DMS114 treated with DMSO at 0.1 percent for 48 hours (cell line): Measurements from ENCODE around the gene DNAH11.
"Not testable (repeated sequence)": the region's sequence is repeated elsewhere in the genome, so short reads cannot be mapped to it uniquely, and the experiment has no call there.

Source experiments
- DNase-seq: peaks from one replicate; lab custom pipeline; 2025; ENCODE audit not compliant: unreplicated experiment; lab: John Stamatoyannopoulos, UW

The DNAH11 gene

GRCh38 chr7:21867816-21868575 lies 325.2 kb downstream of the DNAH11 start:
- DNase-seq: no peak

GRCh38 chr7:21868576-21868850 lies 325.7 kb downstream of the DNAH11 start:
- DNase-seq: no peak

DNA sequence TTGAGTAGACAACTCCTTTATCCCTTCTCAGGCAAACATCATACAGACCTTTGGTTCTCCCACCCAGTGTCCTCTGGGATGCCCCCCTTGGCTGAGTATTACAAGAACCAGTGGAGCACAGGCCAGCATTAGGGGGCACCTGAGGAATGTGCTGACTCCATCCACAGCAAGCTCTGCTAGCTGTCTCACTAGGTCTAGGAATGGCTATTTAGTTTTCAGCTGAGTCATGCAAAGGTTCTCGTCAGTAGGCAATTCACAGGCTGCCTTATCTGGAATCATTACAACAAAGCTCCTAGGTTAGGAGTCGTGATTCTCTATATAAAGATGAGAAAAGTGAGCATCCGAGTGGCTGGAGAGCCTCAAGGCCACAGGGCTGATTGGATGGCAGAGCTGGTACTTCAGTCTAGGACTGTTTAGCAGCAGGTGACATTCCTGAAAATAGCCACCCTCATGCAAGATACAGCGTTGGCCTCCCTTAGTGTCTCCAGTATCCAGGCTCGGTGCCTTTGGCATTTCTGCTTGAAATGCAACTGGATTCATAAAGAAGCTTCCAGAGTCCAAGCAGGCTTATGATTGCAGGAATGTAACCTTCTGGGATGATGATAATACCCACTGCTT lies 327.1 kb downstream of the DNAH11 start:
- DNase-seq: no peak

DNA sequence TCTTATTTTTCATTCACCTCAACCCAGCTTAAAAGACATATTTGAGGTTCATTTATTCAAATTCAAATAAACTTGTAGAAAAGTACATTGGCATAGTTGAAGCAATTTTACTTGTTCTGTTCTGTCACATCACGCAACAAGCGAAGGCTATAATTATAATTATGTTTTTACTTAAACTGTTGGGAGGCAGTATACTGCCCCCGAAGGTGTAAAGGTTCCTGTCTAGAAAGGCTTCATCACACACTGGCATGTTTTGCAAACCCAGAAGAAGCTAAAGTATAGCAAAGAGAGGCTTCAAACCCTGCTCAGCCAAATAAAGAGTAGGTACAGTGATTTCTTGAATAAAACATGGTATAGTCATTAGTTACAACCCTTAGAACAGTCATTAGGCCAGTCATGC lies 340.2 kb downstream of the DNAH11 start:
- DNase-seq: no peak

DNA sequence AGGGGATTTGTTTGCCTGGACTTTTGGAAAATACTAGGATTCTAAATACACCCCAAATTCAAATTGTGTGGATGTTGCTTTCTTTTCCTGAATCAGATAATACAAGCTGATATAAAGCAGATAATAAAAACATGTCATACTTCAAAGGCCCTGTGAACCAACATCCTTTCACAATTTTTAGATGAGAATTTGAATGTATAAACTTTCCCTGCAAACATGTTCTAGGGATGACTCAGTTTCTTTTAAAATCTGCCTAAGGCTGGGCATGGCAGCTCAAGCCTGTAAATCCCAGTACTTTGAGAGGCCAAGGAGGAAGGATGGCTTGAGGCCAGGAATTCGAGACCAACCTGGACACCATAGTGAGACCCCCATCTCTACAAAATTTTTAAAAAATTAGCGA lies 340.7 kb downstream of the DNAH11 start:
- not testable (repeated sequence) for DNase-seq

- no peak for DNase-seq
Observed at GRCh38 chr7:21884496-21884895, 341.7 kb downstream of the DNAH11 start.

DNA sequence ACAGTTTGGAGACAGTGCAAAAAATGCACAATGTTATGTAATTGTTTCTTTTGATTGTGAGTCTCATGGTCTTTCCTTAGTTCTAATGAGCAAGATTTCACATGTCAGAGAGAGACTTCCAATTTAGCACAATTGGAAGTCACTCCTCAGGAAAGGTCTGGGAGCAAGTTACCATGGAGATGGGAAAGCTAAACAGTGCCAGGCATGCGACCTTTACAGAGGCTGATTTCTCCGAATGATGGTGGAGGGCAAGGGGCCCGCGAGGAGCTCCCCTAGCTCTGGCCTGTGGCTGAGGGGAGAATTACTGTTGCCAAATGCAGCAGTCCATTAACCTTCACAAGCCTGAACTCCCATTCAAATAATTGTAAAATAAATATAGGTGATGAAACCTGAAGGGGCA lies 343.6 kb downstream of the DNAH11 start:
- DNase-seq: no peak

GRCh38 chr7:21887353-21887752 lies 344.5 kb downstream of the DNAH11 start:
- no peak for DNase-seq

- no peak for DNase-seq
Observed at GRCh38 chr7:21887779-21888178, 344.9 kb downstream of the DNAH11 start.

- DNase-seq: no peak
Observed at GRCh38 chr7:21891291-21891690, 348.5 kb downstream of the DNAH11 start.

DNA sequence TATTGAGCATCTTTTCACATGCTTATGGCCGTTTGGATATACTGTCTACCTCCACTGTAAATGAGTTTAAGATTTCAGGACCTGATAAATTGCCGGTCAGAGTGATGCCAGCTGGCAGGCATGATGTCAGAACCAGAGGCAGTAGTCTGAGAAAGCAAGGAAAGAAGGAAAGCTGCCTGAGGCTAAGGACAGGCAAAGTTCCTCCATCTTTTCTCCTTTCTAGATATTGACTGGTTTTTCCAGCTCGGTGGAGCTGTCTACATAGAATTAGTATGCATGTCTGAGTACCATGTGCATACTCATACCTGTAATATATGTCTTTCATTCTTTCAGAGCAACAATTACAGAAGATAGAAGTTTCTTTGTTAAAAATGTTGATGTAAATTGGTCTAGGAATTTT lies 350.6 kb downstream of the DNAH11 start:
- no peak for DNase-seq

GRCh38 chr7:21898265-21898930 lies 355.6 kb downstream of the DNAH11 start:
- DNase-seq: no peak

DNA sequence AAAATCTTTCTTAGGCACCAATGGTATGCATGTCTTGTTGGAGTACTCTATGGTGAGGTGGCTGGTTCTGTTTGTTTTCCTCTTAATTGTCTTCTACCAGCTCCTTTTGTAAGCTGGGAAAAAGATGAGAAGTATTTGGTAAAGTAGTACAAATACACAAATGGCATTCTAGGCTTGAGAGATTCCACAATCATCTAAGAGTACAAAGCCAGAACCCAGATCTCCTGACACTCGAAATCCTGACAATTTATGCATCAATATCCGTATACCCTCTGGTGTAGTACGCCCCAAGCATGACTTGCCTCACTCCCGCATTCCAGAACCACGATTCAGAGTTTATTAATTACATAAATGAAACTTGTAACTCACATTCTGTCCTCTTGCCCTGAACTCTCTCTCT lies 359.4 kb downstream of the DNAH11 start:
- no peak for DNase-seq

DNA sequence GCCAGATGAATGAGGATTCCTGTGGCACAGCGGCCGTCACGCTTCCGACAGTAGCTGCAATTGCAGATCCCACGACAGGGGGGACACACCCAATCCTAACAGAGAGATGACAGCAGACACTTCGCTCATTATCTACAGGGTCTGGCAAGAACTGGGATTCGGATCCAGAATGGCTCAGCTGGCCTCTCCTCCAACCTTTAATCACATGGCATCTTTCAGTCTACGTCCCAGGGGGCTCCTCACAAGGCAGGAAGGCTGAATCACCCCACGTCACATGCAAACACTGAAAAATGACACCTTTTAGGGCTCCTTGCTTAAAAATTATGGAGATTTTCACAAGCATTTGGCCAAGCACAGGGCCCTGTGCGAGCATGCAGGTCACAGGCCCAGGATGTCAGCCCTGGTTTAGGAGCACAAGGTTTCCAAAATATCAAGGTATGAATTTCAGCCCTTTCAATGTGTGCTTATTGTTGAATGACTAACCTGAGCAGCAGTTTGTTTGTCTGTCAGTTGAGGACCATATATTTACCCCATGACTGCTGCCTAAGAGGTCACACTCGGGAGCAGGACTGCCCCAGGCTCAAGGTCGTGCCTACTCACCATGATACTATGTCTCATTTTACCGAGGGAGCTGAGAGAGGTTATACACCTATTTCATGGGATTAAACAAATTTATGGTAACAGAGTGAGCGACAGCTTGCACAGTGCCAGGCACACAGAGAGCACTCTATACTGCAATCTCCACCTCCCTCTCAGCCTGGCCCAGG lies 360.4 kb downstream of the DNAH11 start:
- DNase-seq: no peak

DNA sequence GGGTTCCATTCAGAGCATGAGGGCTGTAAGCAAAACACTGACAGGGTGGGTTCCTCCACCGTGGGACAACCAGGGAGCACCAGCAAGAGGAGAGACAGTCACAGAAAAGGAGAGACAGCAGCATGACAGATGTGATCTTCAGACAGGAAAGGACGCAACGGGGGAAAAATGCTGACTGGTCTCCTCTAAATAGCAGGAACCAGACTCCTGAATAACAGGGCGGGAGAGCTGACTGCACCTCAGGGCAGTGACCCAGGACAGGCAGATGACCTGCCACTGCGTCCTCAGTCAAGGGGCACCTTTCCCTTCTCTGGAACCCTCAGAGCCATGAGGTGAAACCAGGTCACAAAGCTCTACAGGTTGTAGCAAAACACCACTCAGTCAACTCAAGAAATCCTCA lies 365.9 kb downstream of the DNAH11 start:
- DNase-seq: no peak

GRCh38 chr7:21910253-21910652 lies 367.4 kb downstream of the DNAH11 start:
- DNase-seq: no peak

DNA sequence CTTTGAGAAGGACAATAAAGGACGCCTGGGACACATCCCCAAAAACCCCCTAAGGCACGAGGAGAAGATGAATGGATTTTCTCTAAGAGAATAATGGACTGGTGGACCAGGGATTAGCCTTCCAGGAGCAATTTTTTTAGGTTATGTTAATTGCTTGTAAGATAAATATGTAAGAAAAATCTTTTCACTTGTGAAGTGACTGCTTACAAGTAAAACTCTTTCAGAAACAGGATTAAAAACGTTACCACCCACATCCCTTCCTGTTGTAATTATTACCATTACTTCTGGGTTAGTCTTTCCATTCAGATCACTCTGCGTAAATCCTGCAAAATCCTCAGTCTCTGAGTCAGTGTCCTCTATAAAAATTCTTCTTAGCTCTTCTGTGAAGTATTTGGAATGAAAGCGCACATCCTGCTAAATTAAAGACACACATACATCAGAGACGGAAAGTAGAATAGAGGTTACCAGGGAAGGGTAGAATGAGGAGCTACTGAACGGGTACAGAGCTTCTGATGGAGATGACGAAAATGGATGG lies 368.6 kb downstream of the DNAH11 start:
- DNase-seq: no peak

GRCh38 chr7:21912305-21912704 lies 369.5 kb downstream of the DNAH11 start:
- DNase-seq: no peak

DNA sequence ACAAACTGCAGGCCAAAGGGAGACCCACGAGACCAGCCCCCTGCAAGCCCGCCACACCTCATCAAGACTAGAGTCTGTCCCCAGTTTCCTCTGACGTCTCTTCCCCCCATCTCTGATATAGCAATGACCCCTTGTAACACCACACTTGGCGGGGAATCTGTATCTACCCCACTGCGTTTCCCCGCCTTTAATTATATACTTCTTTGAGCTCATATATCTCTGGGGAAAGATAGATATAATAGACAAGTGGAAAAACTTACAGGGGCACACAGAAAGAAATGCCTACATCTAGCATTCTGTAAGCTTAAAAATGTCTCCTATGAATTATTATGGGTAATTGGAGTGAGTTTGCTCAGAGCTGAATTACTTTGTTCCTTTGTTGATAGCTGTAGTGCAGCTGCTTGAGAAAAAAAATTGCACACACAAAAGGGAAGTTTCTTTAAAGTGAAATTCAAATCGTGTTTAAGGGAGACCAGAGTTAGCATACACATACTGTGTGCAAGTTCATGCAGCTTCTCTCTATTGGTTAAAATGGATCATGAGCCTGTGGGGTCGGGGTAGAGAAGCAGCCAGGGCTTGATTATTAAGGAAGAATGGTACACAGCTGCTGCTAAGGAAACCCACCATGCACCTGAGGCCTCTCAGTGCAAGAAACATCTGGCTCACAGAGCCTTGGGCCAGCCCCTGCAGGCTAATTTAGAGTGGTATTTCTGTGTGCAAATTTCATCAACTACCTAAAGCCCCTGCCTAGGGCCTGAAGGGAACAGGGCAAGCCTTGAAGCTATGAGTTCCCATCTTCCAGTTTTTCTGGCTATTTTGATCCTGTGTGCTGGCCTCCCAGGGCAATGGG lies 370.3 kb downstream of the DNAH11 start:
- DNase-seq: no peak

- DNase-seq: no peak
Observed at GRCh38 chr7:21914671-21915070, 371.8 kb downstream of the DNAH11 start.

- DNase-seq: no peak
Observed at GRCh38 chr7:21915140-21915539, 372.3 kb downstream of the DNAH11 start.
